Measurements from ENCODE around the gene MTA2. TPM values are rescaled to one million over a fixed set of nuclear protein-coding genes. Genes with fewer than 3 reads are reported as not detected.

MTA2 gene
- total and polyA plus RNA-seq, 2 of the 8 experiments (the other 6 are each of a cell fraction or from before 2014, with no cell fraction given) = 25.7 to 114 TPM

DNA sequence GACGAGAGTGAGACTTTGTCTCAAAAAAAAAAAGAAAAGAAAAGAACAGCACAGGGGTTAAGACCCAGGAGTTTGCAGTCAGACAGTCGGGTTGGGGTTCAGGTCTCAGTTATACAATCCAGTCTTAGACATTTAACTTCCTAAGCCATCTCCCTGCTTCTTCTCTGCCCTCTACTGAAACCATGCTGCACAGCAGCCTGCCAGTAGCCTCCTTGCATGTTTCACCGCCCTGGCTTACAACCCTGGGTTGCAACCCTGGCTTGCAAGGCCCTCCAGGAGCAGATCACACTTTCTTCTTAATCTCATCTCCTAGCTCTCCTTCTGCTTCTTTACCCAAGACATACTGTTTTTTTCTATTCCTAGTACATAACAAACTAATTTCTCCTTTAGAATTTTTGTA is 26.0 kb upstream of the MTA2 start:
- no peaks in the 10 kb centered on the region for H3K79me1 ChIP-seq (ENCODE audit: low read depth, low read length)
- H2BK120ac ChIP-seq (replicated peaks; ENCODE audit: low read depth, low read length) = no peak overlapping the region
- no peak overlapping the region for H2BK12ac ChIP-seq (ENCODE audit: low read depth, low read length)
- no peak overlapping the region for H2BK20ac ChIP-seq (ENCODE audit: low read length)
- H3K4me2 ChIP-seq (ENCODE audit: insufficient read depth in 1 of 2, low read depth in 2 of 2, low read length in 2 of 2) = no peak overlapping the region
- no peaks in the 10 kb centered on the region for H3K27me3 ChIP-seq (replicated peaks in 1 of 4; ENCODE audit: control insufficient read depth in 3 of 4, extremely low read depth in 1 of 4, insufficient read depth in 3 of 4, low read length in 3 of 4)
- no peaks in the 10 kb centered on the region for H3K23me2 ChIP-seq (ENCODE audit: low read depth, low read length)
- no peak overlapping the region for H3K56ac ChIP-seq (replicated peaks; ENCODE audit: insufficient read length, low read depth, low read length)
- H4K91ac ChIP-seq (replicated peaks; ENCODE audit: insufficient read length, low read length) = no peak overlapping the region
- no peak overlapping the region for H3K27ac ChIP-seq (ENCODE audit: low read depth, low read length)
- no peaks in the 10 kb centered on the region for H3K79me2 ChIP-seq (ENCODE audit: control insufficient read depth in 1 of 2, insufficient read depth in 2 of 2, low read length in 2 of 2)
- H3K4ac ChIP-seq (replicated peaks; ENCODE audit: insufficient read length, low read depth, low read length) = no peak overlapping the region
- no peak overlapping the region for H2BK5ac ChIP-seq (ENCODE audit: low read depth, low read length)
- H3K4me3 ChIP-seq (ENCODE audit: extremely low read depth in 1 of 4, insufficient read depth in 2 of 4, low read depth in 3 of 4, low read length in 4 of 4) = no peak overlapping the region
- H2BK15ac ChIP-seq (ENCODE audit: low read length) = no peak overlapping the region
- peaks cover 50 to 72% (median 62%) of the 10 kb centered on the region in 4 experiments for H3K36me3 ChIP-seq (ENCODE audit: control insufficient read depth in 2 of 4, insufficient read depth in 4 of 4, low read length in 3 of 4)
- TF ChIP-seq HDAC2 (IDR thresholded peaks at IDR 0.05; ENCODE audit: borderline replicate concordance in 1 of 2, low read depth in 2 of 2, low read length in 2 of 2) (no peak), RAD21 (IDR thresholded peaks at IDR 0.05 in 1 of 2, conservative IDR thresholded peaks at IDR 0.05 in 1 of 2; ENCODE audit: low read depth in 2 of 2, low read length in 2 of 2) (peak in 1 of 2 experiments; percentile 12; a peak in 1 of 4 replicates)
- no peaks in the 10 kb centered on the region for H3K4me1 ChIP-seq (replicated peaks in 1 of 4; ENCODE audit: control insufficient read depth in 3 of 4, insufficient read depth in 4 of 4, low read length in 3 of 4)
- no peak overlapping the region for H4K5ac ChIP-seq (ENCODE audit: insufficient read length, low read depth, low read length)
- H3K23ac ChIP-seq (ENCODE audit: insufficient read length) = no peak overlapping the region
- no peak overlapping the region for H2AK5ac ChIP-seq (ENCODE audit: low read depth, low read length)
- DNase-seq (ENCODE audit: low read depth in 1 of 2, low spot score in 2 of 2) = no peak
- H4K20me1 ChIP-seq (replicated peaks in 1 of 2; ENCODE audit: control insufficient read depth in 1 of 2, insufficient read depth in 2 of 2, low read length in 2 of 2) = peaks cover 4 to 9% of the 10 kb centered on the region in 2 experiments
- no peak overlapping the region for H3K14ac ChIP-seq (ENCODE audit: insufficient read length)
- POLR2A ChIA-PET (ENCODE audit: partially characterized antibody) = interaction anchor here (0.6 to 1.2 kb wide), 4 partner anchors 56 to 266 kb away, joined by 3 read pairs; partner anchors contain the start of gene HNRNPUL2
- H2AFZ ChIP-seq (ENCODE audit: low read length) = no peak overlapping the region
- H3K18ac ChIP-seq (ENCODE audit: extremely low read depth, low read length) = no peak overlapping the region
- no peaks in the 10 kb centered on the region for H3K9me3 ChIP-seq (ENCODE audit: insufficient read depth in 2 of 2, low read depth in 1 of 2, low read length in 1 of 2)
- FAIRE-seq = no peak
- 91% methylated on average over 3 of the region's 3 CpGs; no CpG with 5 or more reads in 1 of the 2 experiments for WGBS, 2 experiments (ENCODE audit: extremely low coverage in 1 of 2, insufficient coverage in 1 of 2, insufficient read length in 1 of 2, insufficient replicate concordance in 2 of 2, low coverage in 1 of 2, low lambda C conversion rate in 2 of 2, missing lambda C conversion rate in 1 of 2)
- H3K9ac ChIP-seq (replicated peaks in 1 of 4; ENCODE audit: extremely low read depth in 1 of 4, low read depth in 3 of 4, low read length in 3 of 4) = no peak overlapping the region
- no peak overlapping the region for H4K8ac ChIP-seq (ENCODE audit: extremely low read depth, insufficient read depth, low read length)
- CTCF ChIA-PET (ENCODE audit: partially characterized antibody) = interaction anchor here (1.1 to 1.8 kb wide), 4 partner anchors 16 to 233 kb away, joined by 3 to 5 read pairs (median 4); partner anchors contain the start of gene TUT1

Measured in H1 (cell line).